K562 treated with DMSO at 1 percent for 48 hours (cell line): ENCODE results near the gene SLC2A4RG. TPM values are rescaled to one million over a fixed set of nuclear protein-coding genes. Genes with fewer than 3 reads are reported as not detected.

Experiments
- total RNA-seq: library from RNA; unstranded; fragments of 300-600 nt; gene quantifications from 2 replicates; pipeline ENCODE4 v1.2.3, GENCODE V29; 2022; ENCODE audit warnings: low replicate concordance; ENCODE audit errors: extremely low read depth

SLC2A4RG gene, protein sequence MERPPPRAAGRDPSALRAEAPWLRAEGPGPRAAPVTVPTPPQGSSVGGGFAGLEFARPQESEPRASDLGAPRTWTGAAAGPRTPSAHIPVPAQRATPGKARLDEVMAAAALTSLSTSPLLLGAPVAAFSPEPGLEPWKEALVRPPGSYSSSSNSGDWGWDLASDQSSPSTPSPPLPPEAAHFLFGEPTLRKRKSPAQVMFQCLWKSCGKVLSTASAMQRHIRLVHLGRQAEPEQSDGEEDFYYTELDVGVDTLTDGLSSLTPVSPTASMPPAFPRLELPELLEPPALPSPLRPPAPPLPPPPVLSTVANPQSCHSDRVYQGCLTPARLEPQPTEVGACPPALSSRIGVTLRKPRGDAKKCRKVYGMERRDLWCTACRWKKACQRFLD
- not detected in 2 replicates for total RNA-seq

DNA sequence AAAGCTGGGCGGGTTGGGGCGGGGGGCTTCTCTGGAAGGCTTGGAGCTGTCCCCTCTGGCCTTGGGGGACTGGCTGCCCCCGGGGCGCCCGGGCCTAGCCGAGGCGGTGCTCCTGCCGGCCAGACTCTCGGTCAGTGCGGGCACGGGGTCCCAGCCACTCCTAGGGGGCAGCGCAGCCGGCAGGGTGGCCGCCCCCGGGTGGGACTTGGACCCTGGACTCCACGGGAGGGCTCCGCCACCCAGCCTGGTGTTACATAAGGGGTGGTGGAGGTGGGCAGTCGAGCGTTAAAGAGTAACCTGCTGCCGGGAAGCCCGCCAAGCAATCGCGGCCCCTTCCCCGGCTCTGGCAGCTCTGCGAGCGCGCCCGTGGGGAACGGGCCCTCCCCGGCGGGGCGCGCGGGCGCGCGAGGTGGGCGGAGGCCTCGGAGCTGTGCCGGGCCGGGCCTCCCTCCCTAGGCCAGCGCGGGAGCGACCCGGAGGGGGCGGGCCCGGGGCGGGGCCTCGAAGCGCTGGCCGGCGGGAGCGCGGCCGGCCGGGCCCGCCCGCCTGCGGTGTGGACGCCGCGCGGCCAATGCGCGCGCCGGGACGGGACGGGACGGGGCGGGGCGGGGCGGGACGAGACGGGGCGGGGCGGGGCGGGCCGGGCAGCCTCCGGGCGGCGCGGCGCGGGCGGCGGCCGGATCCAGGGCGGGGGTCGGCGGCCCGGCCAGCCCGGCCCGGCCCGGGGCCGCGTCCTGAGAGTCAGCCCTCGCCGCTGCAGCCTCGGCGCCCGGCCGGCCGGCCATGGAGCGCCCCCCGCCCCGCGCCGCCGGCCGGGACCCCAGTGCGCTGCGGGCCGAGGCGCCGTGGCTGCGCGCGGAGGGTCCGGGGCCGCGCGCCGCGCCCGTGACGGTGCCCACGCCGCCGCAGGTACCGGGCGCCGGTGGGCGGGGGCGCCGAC is at the start of gene SLC2A4RG:
TSS of gene SLC2A4RG (plus strand) at position 647 of the 940 bp plus-strand sequence. CDS start at position 784, 137 bp downstream.

DNA sequence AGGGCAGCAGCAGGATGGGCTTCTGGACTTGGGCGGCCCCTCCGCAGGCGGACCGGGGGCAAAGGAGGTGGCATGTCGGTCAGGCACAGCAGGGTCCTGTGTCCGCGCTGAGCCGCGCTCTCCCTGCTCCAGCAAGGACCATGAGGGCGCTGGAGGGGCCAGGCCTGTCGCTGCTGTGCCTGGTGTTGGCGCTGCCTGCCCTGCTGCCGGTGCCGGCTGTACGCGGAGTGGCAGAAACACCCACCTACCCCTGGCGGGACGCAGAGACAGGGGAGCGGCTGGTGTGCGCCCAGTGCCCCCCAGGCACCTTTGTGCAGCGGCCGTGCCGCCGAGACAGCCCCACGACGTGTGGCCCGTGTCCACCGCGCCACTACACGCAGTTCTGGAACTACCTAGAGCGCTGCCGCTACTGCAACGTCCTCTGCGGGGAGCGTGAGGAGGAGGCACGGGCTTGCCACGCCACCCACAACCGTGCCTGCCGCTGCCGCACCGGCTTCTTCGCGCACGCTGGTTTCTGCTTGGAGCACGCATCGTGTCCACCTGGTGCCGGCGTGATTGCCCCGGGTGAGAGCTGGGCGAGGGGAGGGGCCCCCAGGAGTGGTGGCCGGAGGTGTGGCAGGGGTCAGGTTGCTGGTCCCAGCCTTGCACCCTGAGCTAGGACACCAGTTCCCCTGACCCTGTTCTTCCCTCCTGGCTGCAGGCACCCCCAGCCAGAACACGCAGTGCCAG is 42.8 kb upstream of the SLC2A4RG start, which contains the start of gene TNFRSF6B:
TSS of gene TNFRSF6B (plus strand) at position 25 of the 729 bp plus-strand sequence. CDS start at position 141, 116 bp downstream.

DNA sequence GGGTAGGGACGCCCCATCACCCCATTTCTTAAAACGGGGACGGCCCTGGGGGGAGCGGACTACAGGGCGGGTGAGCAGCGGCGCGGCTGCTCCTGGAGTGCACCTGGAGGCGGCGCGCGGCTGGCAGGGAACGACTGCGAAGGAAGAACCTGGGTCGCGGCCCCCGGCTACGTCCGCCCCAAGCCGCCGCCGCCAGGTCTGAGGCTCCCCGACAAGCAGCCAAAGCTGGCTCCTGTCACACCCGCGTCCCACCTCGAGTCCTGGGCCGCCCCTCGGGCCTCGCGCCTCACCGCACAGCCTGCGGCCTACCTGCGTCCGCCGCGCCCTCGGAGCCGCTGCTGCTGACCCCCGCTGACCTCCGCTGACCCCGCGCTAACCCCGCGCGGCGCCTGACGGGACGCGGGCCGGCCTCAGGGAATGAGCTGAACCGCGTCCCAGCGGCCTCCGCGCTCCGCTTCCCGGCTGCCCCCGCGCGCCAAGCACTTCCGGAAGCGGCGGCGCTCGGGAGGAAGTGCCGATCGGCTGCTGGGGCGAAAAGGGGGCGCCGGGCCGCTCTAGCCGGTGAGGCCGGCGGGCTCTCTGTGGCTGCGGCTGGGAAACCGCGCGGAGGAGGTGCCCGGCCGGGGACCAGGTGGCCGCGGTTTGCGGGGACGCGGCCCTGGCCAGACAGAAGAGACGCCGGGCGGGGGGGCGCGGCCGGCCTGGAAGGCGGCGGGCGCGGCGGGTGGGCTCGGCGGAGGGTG is 31.8 kb upstream of the SLC2A4RG start, which contains the start of the genes ARFRP1 and ZGPAT:
TSS of gene ARFRP1 (minus strand) at position 419 of the 743 bp plus-strand sequence. CDS start 885 bp downstream, outside the sequence.
TSS of gene ZGPAT (plus strand) at position 482 of the 743 bp plus-strand sequence. CDS start 542 bp downstream, outside the sequence.

DNA sequence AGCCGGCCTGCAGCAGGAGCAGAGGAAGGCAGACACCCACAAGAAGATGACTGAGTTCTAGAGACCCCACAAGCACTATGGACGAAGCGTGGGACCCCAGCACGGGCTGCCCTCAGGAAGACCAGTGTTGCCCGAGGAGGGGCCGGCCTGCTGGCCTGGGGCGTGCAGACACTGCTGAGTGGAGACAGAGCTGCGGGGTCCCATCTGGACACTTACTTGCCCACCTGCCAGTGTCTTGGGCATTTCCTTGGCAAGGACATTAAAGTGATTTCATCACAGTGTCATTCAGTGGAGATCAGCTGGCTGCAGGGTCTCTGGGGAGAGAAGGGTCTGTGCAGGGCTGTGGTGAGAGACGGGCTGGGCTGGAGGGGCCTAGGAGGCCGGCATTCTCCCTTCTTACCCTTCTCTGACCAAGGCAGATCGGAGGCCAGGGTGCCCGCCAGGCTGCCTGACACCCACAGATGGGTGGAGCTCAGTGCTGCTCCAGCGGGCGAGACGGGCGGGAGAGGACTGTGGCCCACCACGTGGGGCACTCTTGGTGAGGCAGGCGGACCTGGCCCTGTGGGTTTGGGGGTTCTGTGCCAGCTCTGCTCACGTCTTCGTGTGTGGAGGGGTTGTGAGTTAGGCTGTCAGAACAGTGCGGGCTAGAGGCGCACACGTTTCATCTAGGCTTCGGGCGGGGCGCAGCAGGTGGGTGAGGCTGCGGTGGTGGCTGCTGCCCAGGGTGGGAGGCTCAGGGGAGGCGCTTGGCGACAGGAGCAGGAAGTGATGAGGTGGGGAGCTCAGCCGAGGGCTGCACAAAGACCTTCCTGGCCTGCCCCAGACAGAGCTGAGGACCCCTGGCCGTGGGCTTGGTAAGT is 3.5 kb upstream of the SLC2A4RG start, which contains the start of gene LIME1:
TSS of gene LIME1 (plus strand) at position 806 of the 860 bp plus-strand sequence. CDS start 886 bp downstream, outside the sequence.

Other genes starting within 250 kb of the SLC2A4RG start
- gene EEF1A2, start 240.7 kb upstream of the SLC2A4RG start, total RNA-seq: not detected in 2 replicates
- not detected in 2 replicates for gene PPDPF, start 219.0 kb upstream of the SLC2A4RG start, total RNA-seq
- not detected in 2 replicates for gene PTK6, start 202.4 kb upstream of the SLC2A4RG start, total RNA-seq
- not detected in 2 replicates for gene SRMS, start 192.0 kb upstream of the SLC2A4RG start, total RNA-seq
- not detected in 2 replicates for gene FNDC11, start 185.6 kb upstream of the SLC2A4RG start, total RNA-seq
- 57.1 TPM in 1 of 2 replicates, not detected in the other for gene HELZ2, start 165.5 kb upstream of the SLC2A4RG start, total RNA-seq
- gene GMEB2, start 112.7 kb upstream of the SLC2A4RG start, total RNA-seq: not detected in 2 replicates
- not detected in 2 replicates for gene STMN3, start 86.4 kb upstream of the SLC2A4RG start, total RNA-seq
- not detected in 2 replicates for gene RTEL1, start 81.5 kb upstream of the SLC2A4RG start, total RNA-seq
- not detected in 2 replicates for gene TNFRSF6B, start 43.1 kb upstream of the SLC2A4RG start, total RNA-seq
- not detected in 2 replicates for gene ARFRP1, start 31.8 kb upstream of the SLC2A4RG start, total RNA-seq
- gene ZGPAT, start 31.7 kb upstream of the SLC2A4RG start, total RNA-seq: not detected in 2 replicates
- not detected in 2 replicates for gene LIME1, start 3.1 kb upstream of the SLC2A4RG start, total RNA-seq
- not detected in 2 replicates for gene ZBTB46, start 91.5 kb downstream of the SLC2A4RG start, total RNA-seq
- not detected in 2 replicates for gene ABHD16B, start 121.7 kb downstream of the SLC2A4RG start, total RNA-seq
- not detected in 2 replicates for gene TPD52L2, start 125.5 kb downstream of the SLC2A4RG start, total RNA-seq
- gene DNAJC5, start 155.3 kb downstream of the SLC2A4RG start, total RNA-seq: not detected in 2 replicates
- not detected in 2 replicates for gene UCKL1, start 216.6 kb downstream of the SLC2A4RG start, total RNA-seq
- gene ZNF512B, start 230.2 kb downstream of the SLC2A4RG start, total RNA-seq: not detected in 2 replicates
- not detected in 2 replicates for gene SAMD10, start 239.9 kb downstream of the SLC2A4RG start, total RNA-seq
- not detected in 2 replicates for gene PRPF6, start 241.4 kb downstream of the SLC2A4RG start, total RNA-seq